ENCODE results near the gene DNAJC6.

DNA sequence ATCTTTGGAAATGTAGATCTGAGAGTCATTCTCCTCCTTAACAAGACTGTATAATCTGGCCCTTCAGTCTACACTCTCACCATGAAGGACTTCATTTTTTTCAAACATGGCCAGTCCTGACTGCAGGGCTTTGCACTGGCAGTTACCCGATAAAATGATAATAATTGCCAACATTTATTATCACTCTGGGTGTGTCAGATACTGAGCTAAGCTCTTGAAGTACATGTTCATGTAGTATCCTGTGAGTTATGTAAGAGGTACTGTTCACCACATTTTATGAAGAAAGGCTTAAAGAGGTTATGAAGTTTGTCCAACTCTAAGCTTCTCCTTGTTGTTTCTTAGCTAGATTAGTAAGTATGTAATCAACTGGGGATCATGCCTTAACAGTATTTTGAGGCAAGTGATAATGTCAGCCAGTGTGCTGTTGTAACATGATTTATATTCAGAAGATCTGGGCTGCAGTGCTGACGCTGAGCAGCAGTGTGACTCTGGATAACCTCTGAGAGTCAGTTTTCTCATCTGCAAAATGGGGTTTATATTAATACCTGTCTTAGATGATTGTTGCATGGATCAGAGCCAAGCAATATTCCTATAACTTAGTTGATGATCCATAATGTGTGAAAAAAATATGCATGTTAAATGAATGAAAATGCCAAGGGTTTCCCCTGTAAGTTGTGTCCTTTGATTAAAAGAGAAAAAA is 69.1 kb downstream of the DNAJC6 start:
- TF ChIP-seq, protein P1, sequence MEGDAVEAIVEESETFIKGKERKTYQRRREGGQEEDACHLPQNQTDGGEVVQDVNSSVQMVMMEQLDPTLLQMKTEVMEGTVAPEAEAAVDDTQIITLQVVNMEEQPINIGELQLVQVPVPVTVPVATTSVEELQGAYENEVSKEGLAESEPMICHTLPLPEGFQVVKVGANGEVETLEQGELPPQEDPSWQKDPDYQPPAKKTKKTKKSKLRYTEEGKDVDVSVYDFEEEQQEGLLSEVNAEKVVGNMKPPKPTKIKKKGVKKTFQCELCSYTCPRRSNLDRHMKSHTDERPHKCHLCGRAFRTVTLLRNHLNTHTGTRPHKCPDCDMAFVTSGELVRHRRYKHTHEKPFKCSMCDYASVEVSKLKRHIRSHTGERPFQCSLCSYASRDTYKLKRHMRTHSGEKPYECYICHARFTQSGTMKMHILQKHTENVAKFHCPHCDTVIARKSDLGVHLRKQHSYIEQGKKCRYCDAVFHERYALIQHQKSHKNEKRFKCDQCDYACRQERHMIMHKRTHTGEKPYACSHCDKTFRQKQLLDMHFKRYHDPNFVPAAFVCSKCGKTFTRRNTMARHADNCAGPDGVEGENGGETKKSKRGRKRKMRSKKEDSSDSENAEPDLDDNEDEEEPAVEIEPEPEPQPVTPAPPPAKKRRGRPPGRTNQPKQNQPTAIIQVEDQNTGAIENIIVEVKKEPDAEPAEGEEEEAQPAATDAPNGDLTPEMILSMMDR (IDR thresholded peaks at IDR 0.05), result no peak
- no peak for TF ChIP-seq POLR2AphosphoS5 (IDR thresholded peaks at IDR 0.05; ENCODE audit: low read depth, low read length)
